Peyer's patch (tissue), 4 donors: ENCODE results near the gene CSNK2B. TPM values are rescaled to one million over a fixed set of nuclear protein-coding genes. Genes with fewer than 3 reads are reported as not detected.

Source experiments
- DNase-seq, 3 donors: peaks; one replicate each; pipeline ENCODE4 v3.0.0-alpha.2; 2017 to 2019
- H3K27ac ChIP-seq, 4 donors: fragments of 200-600 bp; sonication (generic); one replicate each; pipeline ENCODE4 v1.5.1; 2016 to 2019
- H3K27me3 ChIP-seq, 2 donors: fragments of 200-600 bp; sonication (generic); one replicate each; pipeline ENCODE4 v1.5.1; 2019
- H3K36me3 ChIP-seq, 3 donors: fragments of 200-600 bp; sonication (generic); one replicate each; pipeline ENCODE4 v1.5.1; 2016 to 2019
- H3K4me1 ChIP-seq, 4 donors: fragments of 200-600 bp; sonication (generic); one replicate each; pipeline ENCODE4 v1.5.1; 2016 to 2019
- H3K4me3 ChIP-seq, 4 donors: fragments of 200-600 bp; sonication (generic); 1 replicate in 3 of 4; 2 replicates in 1 of 4; pipeline ENCODE4 v1.5.1; 2016 to 2019; ENCODE audit warnings: mild to moderate bottlenecking in 1 of 4
- H3K9me3 ChIP-seq, 4 donors: fragments of 200-600 bp; sonication (generic); one replicate each; pipeline ENCODE4 v1.5.1; 2016 to 2019; ENCODE audit warnings: mild to moderate bottlenecking in 1 of 4
- POLR2A ChIP-seq, 2 donors: fragments of 450-650 bp; IDR thresholded peaks; one replicate each; pipeline ENCODE4 v1.5.1; 2017; ENCODE audit warnings: antibody characterized with exemption in 2 of 2, mild to moderate bottlenecking in 2 of 2, moderate library complexity in 2 of 2
- total RNA-seq, 4 donors: library from RNA; depleted of rRNA; stranded (reverse); fragments of >200 nt; gene quantifications; one replicate each; pipeline ENCODE4 v1.1.0, GENCODE V29; 2016
- TF ChIP-seq, protein P1 (sequence below), 6 experiments: fragments of 450-650 bp in 4 of 6; fragments of 200-600 bp in 2 of 6; sonication (generic) in 1 of 6; IDR thresholded peaks; one replicate each; pipeline ENCODE4 v1.5.1; 2017 to 2019; ENCODE audit warnings: antibody characterized with exemption in 6 of 6, mild to moderate bottlenecking in 3 of 6, moderate library complexity in 1 of 6

CSNK2B gene
- total RNA-seq = 100 to 1,000 TPM; 209 to 243 (median 227) TPM

DNA sequence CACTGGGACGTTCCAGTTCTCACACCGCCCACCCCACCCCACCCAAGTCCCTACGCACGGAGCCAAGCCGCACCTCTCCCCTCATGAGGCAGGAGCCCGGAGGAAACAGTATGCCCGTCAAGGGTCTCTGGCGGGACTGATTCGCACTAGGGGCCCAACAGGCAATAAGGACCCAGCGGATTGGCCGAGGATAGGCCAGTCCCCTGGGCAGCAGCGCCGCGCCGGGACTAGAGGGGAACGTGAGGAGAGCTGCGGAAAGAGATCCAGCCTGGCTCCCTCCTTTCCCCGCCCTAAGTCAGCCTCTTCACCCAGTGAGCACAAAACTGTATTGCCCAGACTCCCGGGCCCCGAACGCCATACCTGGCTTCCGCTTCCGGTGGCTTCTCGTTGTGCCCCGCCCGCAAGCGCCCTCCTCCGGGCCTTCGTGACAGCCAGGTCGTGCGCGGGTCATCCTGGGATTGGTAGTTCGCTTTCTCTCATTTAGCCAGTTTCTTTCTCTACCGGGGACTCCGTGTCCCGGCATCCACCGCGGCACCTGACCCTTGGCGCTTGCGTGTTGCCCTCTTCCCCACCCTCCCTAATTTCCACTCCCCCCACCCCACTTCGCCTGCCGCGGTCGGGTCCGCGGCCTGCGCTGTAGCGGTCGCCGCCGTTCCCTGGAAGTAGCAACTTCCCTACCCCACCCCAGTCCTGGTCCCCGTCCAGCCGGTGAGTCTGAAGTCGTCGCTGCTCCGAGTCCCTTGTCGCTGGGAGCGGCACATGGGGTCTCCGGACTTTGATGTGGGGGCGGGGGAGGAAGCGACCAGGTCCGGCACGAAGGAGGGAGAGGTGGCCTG, at the start of gene CSNK2B:
TSS of gene CSNK2B (plus strand) at position 580 of the 836 bp plus-strand sequence. CDS start 752 bp downstream, outside the sequence.
- Histone ChIP-seq H3K36me3 (peaks cover 0 to 46% (median 0%) of the 10 kb centered on the region in 3 donors), H3K4me3 (peak within 1 kb of the TSS; percentile 68 to 95 (median 79)), H3K27ac (peak within 1 kb of the TSS; percentile 92 to 99 (median 95)), H3K9me3 (no peaks in the 10 kb centered on the region), H3K27me3 (no peaks in the 10 kb centered on the region), H3K4me1 (peaks cover 2 to 46% (median 5%) of the 10 kb centered on the region in 4 donors)
- peak; percentile 99 to 100 (median 99) for DNase-seq
- TF ChIP-seq, protein P1, sequence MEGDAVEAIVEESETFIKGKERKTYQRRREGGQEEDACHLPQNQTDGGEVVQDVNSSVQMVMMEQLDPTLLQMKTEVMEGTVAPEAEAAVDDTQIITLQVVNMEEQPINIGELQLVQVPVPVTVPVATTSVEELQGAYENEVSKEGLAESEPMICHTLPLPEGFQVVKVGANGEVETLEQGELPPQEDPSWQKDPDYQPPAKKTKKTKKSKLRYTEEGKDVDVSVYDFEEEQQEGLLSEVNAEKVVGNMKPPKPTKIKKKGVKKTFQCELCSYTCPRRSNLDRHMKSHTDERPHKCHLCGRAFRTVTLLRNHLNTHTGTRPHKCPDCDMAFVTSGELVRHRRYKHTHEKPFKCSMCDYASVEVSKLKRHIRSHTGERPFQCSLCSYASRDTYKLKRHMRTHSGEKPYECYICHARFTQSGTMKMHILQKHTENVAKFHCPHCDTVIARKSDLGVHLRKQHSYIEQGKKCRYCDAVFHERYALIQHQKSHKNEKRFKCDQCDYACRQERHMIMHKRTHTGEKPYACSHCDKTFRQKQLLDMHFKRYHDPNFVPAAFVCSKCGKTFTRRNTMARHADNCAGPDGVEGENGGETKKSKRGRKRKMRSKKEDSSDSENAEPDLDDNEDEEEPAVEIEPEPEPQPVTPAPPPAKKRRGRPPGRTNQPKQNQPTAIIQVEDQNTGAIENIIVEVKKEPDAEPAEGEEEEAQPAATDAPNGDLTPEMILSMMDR (IDR thresholded peaks at IDR 0.05) = peak in 2 of 6 experiments; percentile 12 to 18
- peak; percentile 80 to 85 for TF ChIP-seq POLR2A (IDR thresholded peaks at IDR 0.05)

DNA sequence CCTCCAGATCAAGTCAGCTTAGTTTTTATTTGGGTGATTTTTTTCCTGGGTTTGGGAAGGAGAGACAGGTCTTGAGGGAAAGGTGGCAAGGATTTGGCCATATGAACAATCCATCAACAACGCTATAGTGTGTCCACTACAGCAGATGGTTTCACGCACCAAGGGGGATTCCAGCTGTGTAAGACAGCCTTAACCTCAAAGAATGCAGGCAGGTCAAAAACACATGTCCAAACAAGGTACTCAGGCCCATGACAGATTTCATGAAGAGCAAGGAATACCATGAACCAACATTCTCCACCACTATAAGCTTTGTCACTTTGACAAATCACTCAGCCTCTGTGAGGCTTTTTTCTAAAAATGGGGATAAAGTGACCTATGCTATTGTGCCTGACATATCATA, 48.9 kb upstream of the CSNK2B start:
- peaks cover 0 to 22% (median 8%) of the 10 kb centered on the region in 4 donors for H3K4me1 ChIP-seq

GRCh38 chr6:31619805-31620585, 45.9 kb upstream of the CSNK2B start:
- Histone ChIP-seq H3K36me3 (peaks cover 0 to 24% (median 0%) of the 10 kb centered on the region in 3 donors), H3K9me3 (no peaks in the 10 kb centered on the region), H3K27ac (peak overlapping the region; percentile 95 to 99 (median 98)), H3K27me3 (no peaks in the 10 kb centered on the region), H3K4me3 (peak overlapping the region; percentile 54 to 100 (median 88)), H3K4me1 (peaks cover 0 to 21% (median 7%) of the 10 kb centered on the region in 4 donors)
- TF ChIP-seq, protein P1 (IDR thresholded peaks at IDR 0.05) = peak in 2 of 6 experiments; percentile 22 to 28
- peak; percentile 85 to 94 for TF ChIP-seq POLR2A (IDR thresholded peaks at IDR 0.05)
- peak; percentile 98 to 99 (median 98) for DNase-seq

More for the DNA sequence above, 48.9 kb upstream of the CSNK2B start:
- no peak for DNase-seq
- Histone ChIP-seq H3K27ac (no peak overlapping the region), H3K36me3 (no peaks in the 10 kb centered on the region), H3K27me3 (no peaks in the 10 kb centered on the region), H3K4me3 (no peak overlapping the region), H3K9me3 (no peaks in the 10 kb centered on the region)
- TF ChIP-seq, protein P1 (IDR thresholded peaks at IDR 0.05) = no peak
- TF ChIP-seq POLR2A (IDR thresholded peaks at IDR 0.05) = no peak

DNA sequence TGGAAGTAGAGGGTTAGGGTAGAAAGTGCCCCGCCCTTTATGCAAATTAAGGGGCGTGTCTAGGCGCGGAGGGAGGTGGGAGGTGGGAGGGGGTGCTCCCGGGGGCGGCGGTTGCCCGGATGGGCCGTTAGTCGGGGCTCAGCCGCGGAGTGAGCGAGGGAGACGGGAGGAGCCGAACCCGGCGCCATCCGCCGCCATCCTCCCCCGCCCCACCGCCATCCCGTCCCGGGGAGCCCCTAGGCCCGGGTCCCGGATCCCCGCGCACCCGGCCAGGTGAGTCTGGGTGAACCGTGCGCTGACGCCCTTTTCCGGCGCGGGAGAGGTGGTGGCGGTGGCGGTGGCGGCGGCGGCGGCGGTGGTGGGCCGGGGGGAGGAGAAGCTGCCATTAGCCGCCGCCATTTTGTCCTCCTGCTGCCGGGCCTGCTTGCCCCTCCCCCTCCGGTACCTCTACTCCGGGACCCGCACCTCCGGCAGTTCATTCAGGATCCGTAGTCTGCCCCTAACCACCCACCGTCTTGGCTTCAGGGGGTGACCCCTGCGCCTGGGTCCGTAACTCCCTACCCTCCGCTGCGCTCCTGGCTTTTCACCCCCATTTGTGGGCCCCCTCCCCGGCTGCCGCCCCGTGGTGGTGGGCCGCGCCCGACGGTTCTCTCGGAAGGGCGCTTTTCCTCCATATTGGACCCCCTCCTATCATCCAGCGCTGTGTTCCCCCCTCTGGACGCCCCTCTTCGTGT, 45.1 kb upstream of the CSNK2B start, which contains the start of gene PRRC2A:
TSS of gene PRRC2A (plus strand) at position 130 of the 734 bp plus-strand sequence. CDS start 2,075 bp downstream, outside the sequence.
- H3K27me3 ChIP-seq = no peaks in the 10 kb centered on the region
- peaks cover 0 to 31% (median 0%) of the 10 kb centered on the region in 3 donors for H3K36me3 ChIP-seq
- no peaks in the 10 kb centered on the region for H3K9me3 ChIP-seq
- H3K27ac ChIP-seq = peak within 1 kb of the TSS; percentile 95 to 99 (median 98)
- peak within 1 kb of the TSS; percentile 54 to 100 (median 88) for H3K4me3 ChIP-seq
- TF ChIP-seq POLR2A (IDR thresholded peaks at IDR 0.05) = peak; percentile 44 to 56
- TF ChIP-seq, protein P1 (IDR thresholded peaks at IDR 0.05) = peak in 1 of 6 experiments; percentile 2
- peak in 2 of 3 donors; percentile 81 to 89 for DNase-seq
- peaks cover 0 to 16% (median 3%) of the 10 kb centered on the region in 4 donors for H3K4me1 ChIP-seq
